A673 (cell line): ENCODE measurements around the gene SLC43A1. TPM values are rescaled to one million over a fixed set of nuclear protein-coding genes. Genes with fewer than 3 reads are reported as not detected.

Experiments
- Bru-seq: library from RNA; stranded (reverse); fragments of 400-500 nt; gene quantifications from one replicate; lab custom pipeline; 2021; lab: Mats Ljungman, UMichigan
- BruChase-seq, 2 experiments: library from RNA; stranded (reverse); fragments of 400-500 nt; gene quantifications; one replicate each; lab custom pipeline; 2021; lab: Mats Ljungman, UMichigan
- BruUV-seq: library from RNA; stranded (reverse); fragments of 400-500 nt; replicated peaks from 2 replicates; lab custom pipeline; 2021; lab: Mats Ljungman, UMichigan
- CTCF ChIA-PET: fragments of 300-600 bp; sonication (Branson Sonifier 250); formaldehyde crosslinking; loops from one replicate; lab custom pipeline; 2022; ENCODE audit warnings: antibody characterized with exemption; lab: Charles Lee
- POLR2A ChIA-PET: fragments of 300-600 bp; sonication (Branson Sonifier 250); formaldehyde crosslinking; loops from one replicate; lab custom pipeline; 2022; ENCODE audit warnings: antibody characterized with exemption; ENCODE audit not compliant: low non-redundant PET; lab: Charles Lee
- DNase-seq: peaks from one replicate; pipeline ENCODE4 v3.0.0-alpha.2; 2015; ENCODE audit warnings: low spot score
- H3K27ac ChIP-seq: fragments of 200-600 bp; sonication (generic); 2 replicates; pipeline ENCODE4 v1.5.1; 2016; ENCODE audit warnings: mixed run types, low read depth, mild to moderate bottlenecking, mixed read lengths, antibody characterized with exemption, low read length; ENCODE audit not compliant: poor library complexity, severe bottlenecking
- H3K27me3 ChIP-seq: fragments of 200-600 bp; sonication (generic); replicated peaks from 2 replicates; pipeline ENCODE4 v1.6.1; 2017; ENCODE audit warnings: mixed run types, low read depth, mild to moderate bottlenecking, mixed read lengths, antibody characterized with exemption, low read length; ENCODE audit not compliant: insufficient read depth, poor library complexity
- H3K36me3 ChIP-seq: fragments of 200-600 bp; sonication (generic); 2 replicates; pipeline ENCODE4 v1.6.1; 2016; ENCODE audit warnings: mixed run types, mild to moderate bottlenecking, mixed read lengths, antibody characterized with exemption, low read length; ENCODE audit not compliant: insufficient read depth, poor library complexity, severe bottlenecking
- H3K4me1 ChIP-seq: fragments of 200-600 bp; sonication (generic); 2 replicates; pipeline ENCODE4 v1.6.1; 2017; ENCODE audit warnings: mixed run types, mild to moderate bottlenecking, mixed read lengths, antibody characterized with exemption, low read length; ENCODE audit not compliant: insufficient read depth, poor library complexity, severe bottlenecking
- H3K4me3 ChIP-seq: fragments of 200-600 bp; sonication (generic); 2 replicates; pipeline ENCODE4 v1.5.1; 2016; ENCODE audit warnings: low read depth, mixed run types, mild to moderate bottlenecking, mixed read lengths, low read length; ENCODE audit not compliant: poor library complexity, severe bottlenecking
- H3K9me3 ChIP-seq: fragments of 200-600 bp; sonication (generic); 2 replicates; pipeline ENCODE4 v1.6.1; 2016; ENCODE audit warnings: mixed run types, low read depth, mild to moderate bottlenecking, mixed read lengths, antibody characterized with exemption, low read length; ENCODE audit not compliant: poor library complexity, severe bottlenecking
- EZH2 ChIP-seq: fragments of 200-600 bp; sonication (generic); IDR thresholded peaks from 2 replicates; pipeline ENCODE4 v1.6.1; 2017; ENCODE audit warnings: borderline replicate concordance, low read depth, mild to moderate bottlenecking, mixed read lengths, antibody characterized with exemption, low read length; ENCODE audit not compliant: poor library complexity, severe bottlenecking
- intact Hi-C: fragments of 100-400 bp; cut with micrococcal nuclease; formaldehyde crosslinking; loops from one replicate; pipeline ENCODE4 v1.10.0; 2022; ENCODE audit not compliant: unreplicated experiment
- long read RNA-seq: library from polyadenylated mRNA; stranded (forward); transcript quantifications from one replicate; pipeline ENCODE4 v2.0.0, GENCODE V29; 2022
- total RNA-seq: library from RNA; stranded (reverse); gene quantifications from 2 replicates; pipeline ENCODE4 v1.2.3, GENCODE V29; 2021
- TF ChIP-seq, protein P1 (sequence below): fragments of 300-800, 200-600 bp; sonication (generic); conservative IDR thresholded peaks from 2 replicates; pipeline ENCODE4 v1.5.1; 2017; ENCODE audit warnings: low read depth, mild to moderate bottlenecking, antibody characterized with exemption, low read length, moderate library complexity, mixed read lengths

The SLC43A1 gene
- total RNA-seq = 18.4 and 20.5 TPM in 2 replicates
- Bru-seq, nascent RNA = percentile 65 among the genes with signal in this experiment
- percentile 72 among the genes with signal in this experiment for BruChase-seq, experiment 1, labeled RNA remaining after a 2-hour chase
- percentile 71 among the genes with signal in this experiment for BruChase-seq, experiment 2, labeled RNA remaining after a 6-hour chase
- long read RNA-seq, transcript SLC43A1-201 (15 exons, 2,598 nt) = major isoform, 8 of 32 reads
- long read RNA-seq, partial matches to known transcripts = 3 of 32 reads
- long read RNA-seq, other reads (novel, unspliced or antisense) = 21 of 32 reads

DNA sequence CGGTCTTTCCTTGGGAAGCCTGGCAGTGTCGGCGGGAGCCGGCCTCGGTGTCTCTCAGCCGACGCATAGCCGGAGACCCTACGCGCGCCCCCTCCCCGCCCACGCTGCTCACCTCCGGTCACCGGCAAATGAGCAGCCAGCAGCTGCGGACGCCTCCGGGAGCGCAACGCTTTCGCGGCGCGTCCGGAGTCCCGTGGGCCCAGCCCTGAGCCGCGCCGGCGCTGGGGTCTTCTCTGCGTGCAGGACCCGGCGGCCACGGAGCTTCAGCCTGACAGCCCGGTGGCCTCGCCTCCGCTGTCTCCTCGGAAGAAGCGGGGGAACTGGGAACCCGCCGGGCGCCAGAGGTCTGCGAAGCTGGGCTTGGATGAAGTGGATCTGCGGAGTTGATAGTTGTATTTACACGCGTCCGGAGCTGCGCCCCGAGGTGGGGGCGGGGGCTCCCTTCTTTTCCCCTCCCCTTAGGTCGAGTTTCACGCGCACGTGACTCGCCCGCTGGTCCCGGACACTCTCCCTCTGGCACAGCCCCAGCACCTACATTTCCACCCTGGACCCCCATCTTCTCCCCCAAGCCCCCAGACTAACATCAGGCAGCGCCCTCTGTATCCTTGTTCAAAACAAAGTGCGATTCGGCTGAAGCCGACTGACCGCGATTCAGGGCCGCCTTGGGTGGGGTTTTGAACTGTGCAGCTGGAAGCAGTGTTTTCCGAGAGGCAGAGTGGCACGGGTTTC lies at the start of gene SLC43A1:
SLC43A1 (minus strand) TSS at position 371 of the 729 bp plus-strand sequence. CDS start 1,591 bp downstream, outside the sequence.
- Histone ChIP-seq H3K4me1 (peaks cover 28% of the 10 kb centered on the region), H3K36me3 (no peaks in the 10 kb centered on the region), H3K4me3 (peak within 1 kb of the TSS; percentile 76), H3K27me3 (no peaks in the 10 kb centered on the region), H3K9me3 (no peaks in the 10 kb centered on the region), H3K27ac (peak within 1 kb of the TSS; percentile 63)
- TF ChIP-seq, protein P1, sequence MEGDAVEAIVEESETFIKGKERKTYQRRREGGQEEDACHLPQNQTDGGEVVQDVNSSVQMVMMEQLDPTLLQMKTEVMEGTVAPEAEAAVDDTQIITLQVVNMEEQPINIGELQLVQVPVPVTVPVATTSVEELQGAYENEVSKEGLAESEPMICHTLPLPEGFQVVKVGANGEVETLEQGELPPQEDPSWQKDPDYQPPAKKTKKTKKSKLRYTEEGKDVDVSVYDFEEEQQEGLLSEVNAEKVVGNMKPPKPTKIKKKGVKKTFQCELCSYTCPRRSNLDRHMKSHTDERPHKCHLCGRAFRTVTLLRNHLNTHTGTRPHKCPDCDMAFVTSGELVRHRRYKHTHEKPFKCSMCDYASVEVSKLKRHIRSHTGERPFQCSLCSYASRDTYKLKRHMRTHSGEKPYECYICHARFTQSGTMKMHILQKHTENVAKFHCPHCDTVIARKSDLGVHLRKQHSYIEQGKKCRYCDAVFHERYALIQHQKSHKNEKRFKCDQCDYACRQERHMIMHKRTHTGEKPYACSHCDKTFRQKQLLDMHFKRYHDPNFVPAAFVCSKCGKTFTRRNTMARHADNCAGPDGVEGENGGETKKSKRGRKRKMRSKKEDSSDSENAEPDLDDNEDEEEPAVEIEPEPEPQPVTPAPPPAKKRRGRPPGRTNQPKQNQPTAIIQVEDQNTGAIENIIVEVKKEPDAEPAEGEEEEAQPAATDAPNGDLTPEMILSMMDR = 0 out of 2 replicates have a peak, but pooled peaks have one; percentile 16
- TF ChIP-seq EZH2 = no peak
- ChIA-PET CTCF (interaction anchor here (0.7 to 1.3 kb wide), 3 partner anchors 11 to 131 kb away, joined by 4 to 6 read pairs (median 6); no protein-coding TSS in a partner anchor), POLR2A (interaction anchor here (0.6 to 0.7 kb wide), 3 partner anchors 18 to 135 kb away, joined by 3 to 9 read pairs (median 3); no protein-coding TSS in a partner anchor)
- intact Hi-C loops = no loop called here
- BruUV-seq = no TSS peak
- DNase-seq = peak; percentile 69

DNA sequence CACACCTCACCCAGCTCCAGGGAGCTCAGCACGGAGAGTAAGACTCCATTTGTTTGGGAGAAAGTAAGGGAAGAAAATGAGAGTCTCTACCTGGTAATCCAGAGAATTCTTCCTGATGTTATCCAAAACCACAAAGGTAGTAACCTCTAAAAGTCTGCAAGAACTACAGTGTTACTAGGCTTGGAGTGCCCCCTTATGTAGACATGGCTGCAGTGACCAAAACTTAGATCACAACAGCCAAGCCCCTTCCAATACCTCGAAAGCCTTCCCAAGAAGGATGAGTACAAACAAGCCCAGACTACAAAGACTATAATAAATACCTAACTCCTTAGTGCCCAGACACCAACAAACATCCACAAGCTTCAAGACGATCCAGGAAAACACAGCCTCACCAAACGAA lies 47.1 kb upstream of the SLC43A1 start:
- no TSS peak for BruUV-seq
- DNase-seq = no peak
- no peak overlapping the region for H3K4me3 ChIP-seq
- TF ChIP-seq, protein P1 = 0 out of 2 replicates have a peak, but pooled peaks have one; percentile 9
- TF ChIP-seq EZH2 = no peak
- no peaks in the 10 kb centered on the region for H3K36me3 ChIP-seq
- no peaks in the 10 kb centered on the region for H3K4me1 ChIP-seq
- H3K27me3 ChIP-seq = no peaks in the 10 kb centered on the region
- intact Hi-C loops = loop anchor here (10.0 kb wide), 1 partner anchor 952 kb away; no protein-coding TSS in a partner anchor
- CTCF ChIA-PET = no interaction called here
- H3K27ac ChIP-seq = no peak overlapping the region
- POLR2A ChIA-PET = no interaction called here
- no peaks in the 10 kb centered on the region for H3K9me3 ChIP-seq

DNA sequence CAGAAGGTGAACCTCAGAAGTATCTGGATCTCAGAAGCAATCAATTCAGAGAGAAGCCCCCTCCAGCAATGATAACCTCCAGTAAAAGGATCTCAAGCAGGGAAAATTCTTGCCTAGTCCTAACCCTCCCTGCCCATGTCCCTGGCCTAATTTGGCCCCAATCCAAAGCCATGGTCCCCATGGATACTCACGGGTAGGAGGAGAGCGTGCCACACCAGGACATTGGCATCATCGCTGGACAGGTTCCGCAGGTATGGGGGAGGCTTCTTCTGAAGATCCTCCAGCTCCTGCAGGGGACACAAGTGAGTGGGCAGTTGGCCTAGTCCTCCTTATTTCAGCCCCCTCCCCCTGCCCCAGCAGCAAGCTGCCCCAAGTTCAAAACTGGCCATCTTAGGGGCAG lies 44.6 kb upstream of the SLC43A1 start:
- ChIA-PET CTCF (no interaction called here), POLR2A (no interaction called here)
- Histone ChIP-seq H3K27me3 (no peaks in the 10 kb centered on the region), H3K36me3 (no peaks in the 10 kb centered on the region), H3K27ac (no peak overlapping the region), H3K4me3 (no peak overlapping the region), H3K4me1 (no peaks in the 10 kb centered on the region), H3K9me3 (no peaks in the 10 kb centered on the region)
- TF ChIP-seq EZH2 = no peak
- TF ChIP-seq, protein P1 = no peak
- no TSS peak for BruUV-seq
- intact Hi-C loops = loop anchor here (10.0 kb wide), 1 partner anchor 955 kb away; no protein-coding TSS in a partner anchor
- no peak for DNase-seq
